ENCODE results near the gene ZG16. TPM values are rescaled to one million over a fixed set of nuclear protein-coding genes. Genes with fewer than 3 reads are reported as not detected.
"Not testable (repeated sequence)": the region's sequence is repeated elsewhere in the genome, so short reads cannot be mapped to it uniquely, and the experiment has no call there.

The ZG16 gene
- total RNA-seq, 3 donors from 2014 or later, result 196 to 671 (median 551) TPM

DNA sequence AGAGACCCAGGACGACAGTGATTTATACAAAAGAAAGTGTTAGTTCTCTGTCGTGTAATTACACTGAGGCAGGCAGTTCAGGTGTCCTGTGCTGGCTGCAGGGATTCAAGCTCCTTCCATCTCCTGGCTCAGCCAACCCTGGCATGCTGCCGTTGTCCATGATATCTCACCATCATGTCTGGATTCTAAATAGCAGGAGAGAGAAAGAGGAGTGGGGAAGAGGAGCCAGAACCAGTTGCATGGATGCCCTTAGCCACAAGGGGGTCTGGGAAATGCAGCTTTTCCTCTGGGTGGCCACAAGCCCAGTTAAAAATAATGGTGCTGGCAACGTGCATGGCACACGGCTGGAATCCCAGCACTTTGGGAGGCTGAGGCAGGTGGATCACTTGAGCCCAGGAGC, 41.9 kb upstream of the ZG16 start:
- no peak for DNase-seq
- no peak overlapping the region for H3K4me3 ChIP-seq
- TF ChIP-seq, protein P1, sequence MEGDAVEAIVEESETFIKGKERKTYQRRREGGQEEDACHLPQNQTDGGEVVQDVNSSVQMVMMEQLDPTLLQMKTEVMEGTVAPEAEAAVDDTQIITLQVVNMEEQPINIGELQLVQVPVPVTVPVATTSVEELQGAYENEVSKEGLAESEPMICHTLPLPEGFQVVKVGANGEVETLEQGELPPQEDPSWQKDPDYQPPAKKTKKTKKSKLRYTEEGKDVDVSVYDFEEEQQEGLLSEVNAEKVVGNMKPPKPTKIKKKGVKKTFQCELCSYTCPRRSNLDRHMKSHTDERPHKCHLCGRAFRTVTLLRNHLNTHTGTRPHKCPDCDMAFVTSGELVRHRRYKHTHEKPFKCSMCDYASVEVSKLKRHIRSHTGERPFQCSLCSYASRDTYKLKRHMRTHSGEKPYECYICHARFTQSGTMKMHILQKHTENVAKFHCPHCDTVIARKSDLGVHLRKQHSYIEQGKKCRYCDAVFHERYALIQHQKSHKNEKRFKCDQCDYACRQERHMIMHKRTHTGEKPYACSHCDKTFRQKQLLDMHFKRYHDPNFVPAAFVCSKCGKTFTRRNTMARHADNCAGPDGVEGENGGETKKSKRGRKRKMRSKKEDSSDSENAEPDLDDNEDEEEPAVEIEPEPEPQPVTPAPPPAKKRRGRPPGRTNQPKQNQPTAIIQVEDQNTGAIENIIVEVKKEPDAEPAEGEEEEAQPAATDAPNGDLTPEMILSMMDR (IDR thresholded peaks at IDR 0.05), result no peak
- intact Hi-C loops (cut with DNase I, micrococcal nuclease), result no loop called here
- ATAC-seq, result no peak
- no peaks in the 10 kb centered on the region for H3K9me3 ChIP-seq
- peaks cover 34% of the 10 kb centered on the region for H3K4me1 ChIP-seq (ENCODE audit: low read depth)
- no peaks in the 10 kb centered on the region for H3K36me3 ChIP-seq (ENCODE audit: low read depth)

GRCh38 chr16:29736764-29737163, 41.3 kb upstream of the ZG16 start:
- TF ChIP-seq, protein P1 (IDR thresholded peaks at IDR 0.05), result no peak
- H3K4me1 ChIP-seq (ENCODE audit: low read depth), result peaks cover 37% of the 10 kb centered on the region
- no peak overlapping the region for H3K4me3 ChIP-seq
- DNase-seq (peak in 1 of 3 donors; percentile 74), ATAC-seq (peak; percentile 83)
- intact Hi-C loops (cut with DNase I, micrococcal nuclease), result no loop called here
- H3K36me3 ChIP-seq (ENCODE audit: low read depth), result no peaks in the 10 kb centered on the region
- no peaks in the 10 kb centered on the region for H3K9me3 ChIP-seq

- intact Hi-C loops (cut with DNase I, micrococcal nuclease), result no loop called here
- DNase-seq (no peak), ATAC-seq (peak; percentile 15)
- no peaks in the 10 kb centered on the region for H3K36me3 ChIP-seq (ENCODE audit: low read depth)
- TF ChIP-seq, protein P1 (IDR thresholded peaks at IDR 0.05), result no peak
- peaks cover 39% of the 10 kb centered on the region for H3K4me1 ChIP-seq (ENCODE audit: low read depth)
- H3K4me3 ChIP-seq, result no peak overlapping the region
- H3K9me3 ChIP-seq, result no peaks in the 10 kb centered on the region
These were observed 40.3 kb upstream of the ZG16 start for GRCh38 chr16:29737713-29738112.

DNA sequence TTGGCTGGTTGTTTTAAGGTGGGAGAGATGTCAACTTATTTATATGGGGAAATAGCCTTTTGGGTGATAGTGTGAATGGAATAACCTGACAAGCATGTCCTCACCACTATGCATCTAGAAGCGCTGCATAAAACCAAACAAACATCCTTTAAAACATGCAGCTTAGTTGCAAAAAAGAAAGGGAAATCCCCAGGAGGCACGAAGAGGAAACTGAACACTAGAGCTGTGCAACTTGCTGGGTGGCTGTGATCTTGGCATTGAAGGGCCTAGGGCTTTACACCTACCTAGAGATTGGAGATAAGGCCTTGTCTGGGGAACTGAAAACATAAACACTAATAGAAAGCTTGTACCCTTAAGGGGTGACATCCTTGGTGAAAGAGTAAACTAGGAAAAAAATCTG, 39.5 kb upstream of the ZG16 start:
- no peaks in the 10 kb centered on the region for H3K36me3 ChIP-seq (ENCODE audit: low read depth)
- peak; percentile 76 for ATAC-seq
- peaks cover 47% of the 10 kb centered on the region for H3K4me1 ChIP-seq (ENCODE audit: low read depth)
- TF ChIP-seq, protein P1 (IDR thresholded peaks at IDR 0.05), result no peak
- intact Hi-C loops (cut with DNase I, micrococcal nuclease), result no loop called here
- DNase-seq, result no peak
- H3K9me3 ChIP-seq, result no peaks in the 10 kb centered on the region
- no peak overlapping the region for H3K4me3 ChIP-seq

DNA sequence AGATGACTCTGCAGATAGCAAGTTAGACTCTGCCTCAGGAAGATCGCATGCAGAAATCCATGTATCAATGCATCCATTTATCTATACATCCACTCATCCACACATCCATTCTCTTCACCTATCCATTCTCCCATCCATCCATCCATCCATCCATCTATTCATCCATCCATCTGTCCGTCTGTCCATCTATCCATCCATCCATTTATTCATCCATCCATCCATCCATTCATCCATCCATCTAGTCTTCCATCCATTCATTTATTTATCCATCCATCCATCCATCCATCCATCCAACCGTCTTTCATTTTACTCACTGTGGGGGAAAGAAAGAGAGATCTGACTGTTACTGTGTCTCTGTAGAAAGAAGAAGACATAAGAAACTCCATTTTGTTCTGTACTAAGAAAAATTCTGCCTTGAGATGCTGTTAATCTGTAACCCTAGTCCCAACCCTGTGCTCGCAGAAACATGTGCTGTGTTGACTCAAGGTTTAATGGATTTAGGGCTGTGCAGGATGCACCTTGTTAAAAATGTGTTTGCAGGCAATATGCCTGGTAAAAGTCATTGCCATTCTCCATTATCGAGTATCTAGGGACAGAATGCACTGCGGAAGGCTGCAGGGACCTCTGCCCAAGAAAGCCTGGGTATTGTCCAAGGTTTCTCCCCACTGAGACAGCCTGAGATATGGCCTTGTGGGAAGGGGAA, 38.0 kb upstream of the ZG16 start:
- peak in 1 of 3 donors; percentile 62 for DNase-seq
- intact Hi-C loops (cut with DNase I, micrococcal nuclease); ATAC-seq; H3K4me3 ChIP-seq; H3K9me3 ChIP-seq; H3K36me3 ChIP-seq (ENCODE audit: low read depth): not testable (repeated sequence)
- peaks cover 54% of the 10 kb centered on the region for H3K4me1 ChIP-seq (ENCODE audit: low read depth)

- ATAC-seq; H3K36me3 ChIP-seq (ENCODE audit: low read depth); H3K9me3 ChIP-seq; H3K4me3 ChIP-seq; intact Hi-C loops (cut with DNase I, micrococcal nuclease): not testable (repeated sequence)
- DNase-seq, result peak in 2 of 3 donors; percentile 43 to 72
- H3K4me1 ChIP-seq (ENCODE audit: low read depth), result peaks cover 54% of the 10 kb centered on the region
These were observed 37.4 kb upstream of the ZG16 start for GRCh38 chr16:29740630-29741015.
